HepG2 (cell line): ENCODE measurements around the gene GPSM1. TPM values are rescaled to one million over a fixed set of nuclear protein-coding genes. Genes with fewer than 3 reads are reported as not detected.

Experiments
- ATAC-seq: fragments of 200-7000 bp; cut with Tn5 transposase; 3 replicates; pipeline ENCODE4 v1.9.1; 2020; ENCODE audit warnings: mild to moderate bottlenecking, moderate library complexity
- Bru-seq: library from RNA; stranded (reverse); fragments of 400-500 nt; gene quantifications from one replicate; lab custom pipeline; 2021; lab: Mats Ljungman, UMichigan
- BruChase-seq, 2 experiments: library from RNA; stranded (reverse); fragments of 400-500 nt; gene quantifications; one replicate each; lab custom pipeline; 2021; lab: Mats Ljungman, UMichigan
- BruUV-seq: library from RNA; stranded (reverse); fragments of 400-500 nt; replicated peaks from 2 replicates; lab custom pipeline; 2021; lab: Mats Ljungman, UMichigan
- CTCF ChIA-PET: fragments of 300-600 bp; formaldehyde crosslinking; extraction: SDS; loops from one replicate; lab custom pipeline; 2021; ENCODE audit warnings: low total read pairs, inconsistent platforms, low intra/inter-chr PET ratio; lab: Yijun Ruan, JAX
- POLR2A ChIA-PET: fragments of 350-600 bp; sonication (Branson Sonifier 250); formaldehyde crosslinking; loops from one replicate; lab custom pipeline; 2020; ENCODE audit warnings: antibody characterized with exemption, inconsistent platforms; lab: Yijun Ruan, JAX
- DNase-seq: peaks from one replicate; pipeline ENCODE4 v3.0.0-alpha.2; 2015; ENCODE audit warnings: low spot score
- FAIRE-seq: peaks from 3 replicates; lab custom pipeline; 2011; peaks lifted over from hg19 to GRCh38; lab: Jason Lieb, UNC
- H2AFZ ChIP-seq: one replicate; pipeline ENCODE4 v1.6.1; 2011; ENCODE audit warnings: low read length, inconsistent platforms
- H3K27ac ChIP-seq: fragments of 300-600 bp; 3 replicates; pipeline ENCODE4 v1.8.0; 2011; ENCODE audit warnings: mixed run types, mild to moderate bottlenecking, mixed read lengths, low read length, inconsistent platforms; ENCODE audit not compliant: insufficient read depth; ENCODE audit errors: extremely low read length
- H3K27me3 ChIP-seq, 2 experiments: fragments of 200-600 bp in 1 of 2; 2 replicates in 1 of 2; 3 replicates in 1 of 2; pipeline versions ENCODE4 v1.6.0 to v1.8.0; 2011; ENCODE audit warnings: low read length in 2 of 2, mild to moderate bottlenecking in 2 of 2, moderate library complexity in 2 of 2, inconsistent platforms in 1 of 2; ENCODE audit not compliant: insufficient read depth in 2 of 2, control insufficient read depth in 1 of 2
- H3K36me3 ChIP-seq, 2 experiments: fragments of 200-600 bp in 1 of 2; replicated peaks in 1 of 2; 2 replicates in 1 of 2; 3 replicates in 1 of 2; pipeline versions ENCODE4 v1.5.1 to v1.8.0; 2011; ENCODE audit warnings: low read length in 2 of 2, inconsistent platforms in 1 of 2; ENCODE audit not compliant: insufficient read depth in 2 of 2, control insufficient read depth in 1 of 2
- H3K4me1 ChIP-seq: 2 replicates; pipeline ENCODE4 v1.5.1; 2012; ENCODE audit warnings: low read length, inconsistent platforms; ENCODE audit not compliant: insufficient read depth
- H3K4me2 ChIP-seq: 2 replicates; pipeline ENCODE4 v1.6.0; 2011; ENCODE audit warnings: low read depth, low read length, inconsistent platforms
- H3K4me3 ChIP-seq, 3 experiments: fragments of 200-600 bp in 1 of 3; sonication (generic), shearing (Covaris generic) in 1 of 3; replicated peaks in 1 of 3; 2 replicates each; pipeline ENCODE4 v1.5.1; 2011 to 2016; ENCODE audit warnings: low read length in 3 of 3, inconsistent platforms in 2 of 3, low read depth in 2 of 3, mild to moderate bottlenecking in 2 of 3, control low read depth in 1 of 3, mixed read lengths in 1 of 3; ENCODE audit not compliant: insufficient read depth in 1 of 3
- H3K79me2 ChIP-seq: one replicate; pipeline ENCODE4 v1.6.1; 2011; ENCODE audit warnings: low read length, inconsistent platforms; ENCODE audit not compliant: insufficient read depth
- H3K9ac ChIP-seq: 2 replicates; pipeline ENCODE4 v1.6.0; 2011; ENCODE audit warnings: mild to moderate bottlenecking, low read depth, low read length, inconsistent platforms; ENCODE audit not compliant: insufficient read depth
- H3K9me3 ChIP-seq: 2 replicates; pipeline ENCODE4 v1.5.1; 2012; ENCODE audit warnings: mild to moderate bottlenecking, low read length
- H4K20me1 ChIP-seq: 2 replicates; pipeline ENCODE4 v1.6.0; 2011; ENCODE audit warnings: inconsistent platforms, mild to moderate bottlenecking, low read length, moderate library complexity; ENCODE audit not compliant: insufficient read depth
- GABPB1 ChIP-seq: IDR thresholded peaks from 2 replicates; pipeline ENCODE4 v1.6.1; 2016; ENCODE audit warnings: mild to moderate bottlenecking, missing genetic modification reagents, moderate library complexity, missing compliant biosample characterization
- MXD1 ChIP-seq: sonication (generic); formaldehyde crosslinking; IDR thresholded peaks from 2 replicates; pipeline ENCODE4 v1.4.0; 2020; ENCODE audit warnings: mild to moderate bottlenecking, missing genetic modification reagents
- PATZ1 ChIP-seq: sonication (generic); formaldehyde crosslinking; IDR thresholded peaks from 2 replicates; pipeline ENCODE4 v1.4.0; 2020; ENCODE audit warnings: missing genetic modification reagents
- TMF1 ChIP-seq: sonication (generic); formaldehyde crosslinking; IDR thresholded peaks from 2 replicates; pipeline ENCODE4 v1.8.1; 2022; ENCODE audit warnings: low read depth, missing genetic modification reagents
- ZNF263 ChIP-seq: sonication (generic); formaldehyde crosslinking; IDR thresholded peaks from 2 replicates; pipeline ENCODE4 v1.4.0; 2020; ENCODE audit warnings: missing genetic modification reagents
- WGBS: methylation state at CpG from one replicate; pipeline ENCODE4 v1.1.6; 2017; ENCODE audit warnings: low lambda C conversion rate; 5-methylcytosine and 5-hydroxymethylcytosine counted together
- in situ Hi-C: cut with HindIII; loops from 2 replicates; pipeline ENCODE4 v1.10.0; 2017; ENCODE audit warnings: low pct_unique_long_range_greater_than_20kb; ENCODE audit not compliant: extremely low pct_ligation_motif_present
- intact Hi-C: fragments of 100-400 bp; cut with micrococcal nuclease; formaldehyde crosslinking; loops from one replicate; pipeline ENCODE4 v1.10.0; 2022; ENCODE audit not compliant: unreplicated experiment
- long read RNA-seq, 2 experiments: library from RNA in 1 of 2; library from polyadenylated mRNA in 1 of 2; stranded (forward) in 1 of 2; unstranded in 1 of 2; transcript quantifications; one replicate each; pipeline ENCODE4 v2.0.0, GENCODE V29; 2019 to 2022
- polyA minus RNA-seq, 3 experiments: library from RNA; depleted of rRNA, polyadenylated mRNA; stranded (reverse); fragments of >200 nt; gene quantifications; 2 replicates each; pipeline ENCODE4 v1.2.3, GENCODE V29; 2011; ENCODE audit warnings: low replicate concordance in 1 of 3
- polyA plus RNA-seq, 8 experiments: library from polyadenylated mRNA; depleted of rRNA in 3 of 8; stranded (reverse) in 7 of 8; unstranded in 1 of 8; fragments of >200 nt; fragmentation: Illumina TruSeq in 4 of 8; extraction: Trizol in 4 of 8; gene quantifications; 2 replicates each; pipeline versions ENCODE4 v1.2.1 to v1.2.3, GENCODE V29; 2011 to 2016; ENCODE audit warnings: low read depth in 4 of 8, missing spikeins in 1 of 8, mixed read lengths in 1 of 8; ENCODE audit not compliant: insufficient read depth in 1 of 8
- total RNA-seq, 5 experiments: library from RNA; depleted of rRNA; stranded (reverse); fragments of >200 nt; fragmentation: Illumina TruSeq; extraction: Trizol; gene quantifications; 2 replicates each; pipeline ENCODE4 v1.2.3, GENCODE V29; 2016; ENCODE audit warnings: low read depth in 1 of 5

Gene GPSM1
- 0.59 and 1.0 TPM in 2 replicates for total RNA-seq (2016; rRNA removed; fragmentation: Illumina TruSeq; extraction: Trizol)
- 0.26 and 0.30 TPM in 2 replicates for total RNA-seq (2016; cell fraction: cytosol; rRNA removed; fragmentation: Illumina TruSeq; extraction: Trizol; ENCODE audit: low read depth)
- total RNA-seq (2016; cell fraction: insoluble cytoplasmic fraction; rRNA removed; fragmentation: Illumina TruSeq; extraction: Trizol), result 0.55 and 1.1 TPM in 2 replicates
- total RNA-seq (2016; cell fraction: membrane; rRNA removed; fragmentation: Illumina TruSeq; extraction: Trizol), result 0.53 and 0.72 TPM in 2 replicates
- total RNA-seq (2016; cell fraction: nucleus; rRNA removed; fragmentation: Illumina TruSeq; extraction: Trizol), result 0.72 and 0.81 TPM in 2 replicates
- polyA plus RNA-seq (2011; rRNA removed), result 2.4 and 3.4 TPM in 2 replicates
- polyA plus RNA-seq (2011; cell fraction: cytosol; rRNA removed), result 1.6 and 2.7 TPM in 2 replicates
- polyA plus RNA-seq (2011; cell fraction: nucleus; rRNA removed), result 11.3 and 15.0 TPM in 2 replicates
- 1.2 and 1.6 TPM in 2 replicates for polyA plus RNA-seq (2012)
- 0.28 and 0.43 TPM in 2 replicates for polyA plus RNA-seq (2016; cell fraction: cytosol; fragmentation: Illumina TruSeq; extraction: Trizol; ENCODE audit: low read depth)
- 0.72 and 1.2 TPM in 2 replicates for polyA plus RNA-seq (2016; cell fraction: insoluble cytoplasmic fraction; fragmentation: Illumina TruSeq; extraction: Trizol; ENCODE audit: low read depth)
- polyA plus RNA-seq (2016; cell fraction: membrane; fragmentation: Illumina TruSeq; extraction: Trizol; ENCODE audit: low read depth), result 0.61 and 1.2 TPM in 2 replicates
- polyA plus RNA-seq (2016; cell fraction: nucleus; fragmentation: Illumina TruSeq; extraction: Trizol; ENCODE audit: insufficient read depth, low read depth), result 3.5 and 3.8 TPM in 2 replicates
- polyA minus RNA-seq (2011; rRNA and poly(A)+ RNA removed; ENCODE audit: low replicate concordance), result 2.9 and 5.8 TPM in 2 replicates
- 1.4 and 1.6 TPM in 2 replicates for polyA minus RNA-seq (2011; cell fraction: cytosol; rRNA and poly(A)+ RNA removed)
- 1.7 TPM in 2 replicates for polyA minus RNA-seq (2011; cell fraction: nucleus; rRNA and poly(A)+ RNA removed)
- percentile 26 among the genes with signal in this experiment for Bru-seq, nascent RNA
- percentile 31 among the genes with signal in this experiment for BruChase-seq, experiment 1, labeled RNA remaining after a 6-hour chase
- percentile 27 among the genes with signal in this experiment for BruChase-seq, experiment 2, labeled RNA remaining after a 2-hour chase
- long read RNA-seq, experiment 1, result 0 reads
- long read RNA-seq, experiment 2, partial matches to known transcripts, result 3 of 8 reads
- long read RNA-seq, experiment 2, other reads (novel, unspliced or antisense), result 4 of 8 reads

GRCh38 chr9:136327304-136327974, at the start of gene GPSM1:
Gene GPSM1 (plus strand): TSS chr9:136327539. CDS start chr9:136327696, 157 bp downstream.
- peak within 1 kb of the TSS; percentile 50 for H3K4me2 ChIP-seq
- TF ChIP-seq GABPB1 (CRISPR knock-in tag) (peak; percentile 27; the same call in 1 of the 2 replicates), TMF1 (CRISPR knock-in tag) (no peak), ZNF263 (CRISPR knock-in tag) (0 out of 2 replicates have a peak, but pooled peaks have one; percentile 40), PATZ1 (CRISPR knock-in tag) (0 out of 2 replicates have a peak, but pooled peaks have one; percentile 12), MXD1 (CRISPR knock-in tag) (no peak)
- H2AFZ ChIP-seq, result no peak within 1 kb of the TSS
- no peak within 1 kb of the TSS for H3K9ac ChIP-seq
- H3K36me3 ChIP-seq, result no peaks in the 10 kb centered on the region
- BruUV-seq, result no TSS peak
- H3K27ac ChIP-seq, result no peak within 1 kb of the TSS
- intact Hi-C loops (no loop called here), in situ Hi-C loops (loop anchor here (25.0 kb wide), 1 partner anchor 310 kb away; no protein-coding TSS in a partner anchor)
- H3K79me2 ChIP-seq, result no peaks in the 10 kb centered on the region
- H3K4me3 ChIP-seq, result peak within 1 kb of the TSS in 2 of 3 experiments; percentile 15 to 63; a peak in 3 of 6 replicates
- FAIRE-seq (no peak), ATAC-seq (peak; percentile 6; the same call in 1 of the 3 replicates), DNase-seq (no peak)
- peaks cover 25 to 89% of the 10 kb centered on the region in 2 experiments for H3K27me3 ChIP-seq
- peaks cover 45% of the 10 kb centered on the region for H3K4me1 ChIP-seq
- no peaks in the 10 kb centered on the region for H3K9me3 ChIP-seq
- H4K20me1 ChIP-seq, result no peaks in the 10 kb centered on the region
- ChIA-PET POLR2A (no interaction called here), CTCF (no interaction called here)
- no CpG with 5 or more reads among the region's 88 CpGs for whole genome bisulfite sequencing
